IPS DF 6.9 (cell line): Measurements from ENCODE around the gene PROM2.

Experiments
- DNase-seq: peaks from one replicate; pipeline ENCODE4 v3.0.0-alpha.2; 2013; ENCODE audit warnings: low read depth, low spot score
- H3K27ac ChIP-seq: one replicate; pipeline ENCODE4 v1.5.1; 2013; ENCODE audit warnings: low read length, control low read depth
- H3K27me3 ChIP-seq: 2 replicates; pipeline ENCODE4 v1.6.1; 2013; ENCODE audit warnings: mild to moderate bottlenecking, low read length; ENCODE audit not compliant: control insufficient read depth, insufficient read depth
- H3K36me3 ChIP-seq: 2 replicates; pipeline ENCODE4 v1.6.1; 2013; ENCODE audit warnings: low read length; ENCODE audit not compliant: control insufficient read depth, insufficient read depth
- H3K4me1 ChIP-seq: 2 replicates; pipeline ENCODE4 v1.6.1; 2013; ENCODE audit warnings: low read length; ENCODE audit not compliant: control insufficient read depth, insufficient read depth
- H3K4me3 ChIP-seq: 2 replicates; pipeline ENCODE4 v1.5.1; 2013; ENCODE audit warnings: mild to moderate bottlenecking, low read length
- H3K9me3 ChIP-seq: 2 replicates; pipeline ENCODE4 v1.6.1; 2013; ENCODE audit warnings: low read length, inconsistent platforms; ENCODE audit not compliant: control insufficient read depth, insufficient read depth
- WGBS: extraction: QIAGEN DNeasy Blood & Tissue Kit; methylation state at CpG from one replicate; pipeline ENCODE4 v1.1.7; 2013; ENCODE audit warnings: mixed read lengths, missing lambda C conversion rate; ENCODE audit not compliant: insufficient read length, insufficient coverage; 5-methylcytosine and 5-hydroxymethylcytosine counted together

PROM2 gene

DNA sequence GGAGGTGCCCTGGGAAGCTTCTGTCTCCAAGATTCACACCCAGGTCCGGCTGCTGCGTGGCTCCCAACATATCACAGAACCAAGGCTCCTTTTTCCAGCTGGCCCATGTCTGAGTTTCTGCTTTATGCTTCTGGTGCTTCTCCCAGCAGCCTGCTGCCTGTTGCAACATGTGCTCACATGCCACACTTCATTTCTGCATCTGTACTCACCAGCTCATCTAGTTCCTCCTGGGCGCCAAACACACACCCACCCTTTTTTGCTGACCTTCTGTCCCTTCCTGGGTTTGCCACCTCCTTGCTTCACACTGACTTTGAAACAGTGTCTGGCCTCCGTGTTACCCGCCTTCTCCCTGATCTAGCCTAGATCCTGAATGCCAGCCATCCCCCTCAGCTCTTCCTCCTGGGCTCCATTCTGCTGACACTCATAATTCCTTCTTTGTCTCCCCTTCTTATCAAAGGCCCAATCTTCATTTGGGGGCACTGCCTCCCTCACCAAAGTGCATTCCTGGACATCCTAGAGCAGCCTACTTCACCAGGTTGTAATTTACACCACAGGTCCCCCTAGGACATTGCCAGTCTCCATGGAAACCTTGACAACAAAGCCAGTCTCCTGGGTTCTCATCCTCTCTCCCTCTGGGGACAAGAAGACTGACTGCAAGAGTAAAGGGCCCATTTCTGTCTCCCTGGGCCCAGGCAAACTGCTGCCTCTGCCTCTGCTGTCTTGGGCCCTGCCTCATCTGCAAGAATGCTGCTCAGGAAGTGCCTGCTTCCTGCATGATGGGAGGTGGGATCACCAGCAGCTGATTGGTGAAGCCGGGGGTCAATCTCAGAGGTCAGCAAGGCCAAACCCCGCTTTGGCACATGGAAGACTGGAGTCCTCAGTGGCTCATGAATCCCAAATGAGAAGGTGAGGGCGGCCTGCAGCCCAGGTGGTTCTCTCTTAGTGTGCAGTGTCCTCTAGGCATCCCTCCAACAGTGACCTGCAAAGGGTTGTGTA lies 13.9 kb upstream of the PROM2 start:
- no CpG with 5 or more reads among the region's 8 CpGs for WGBS
- Histone ChIP-seq H3K27ac (no peak overlapping the region), H3K27me3 (no peaks in the 10 kb centered on the region), H3K4me1 (no peaks in the 10 kb centered on the region), H3K4me3 (no peak overlapping the region), H3K36me3 (no peaks in the 10 kb centered on the region), H3K9me3 (peaks cover 1% of the 10 kb centered on the region; the same call in 1 of the 2 replicates)
- no peak for DNase-seq

DNA sequence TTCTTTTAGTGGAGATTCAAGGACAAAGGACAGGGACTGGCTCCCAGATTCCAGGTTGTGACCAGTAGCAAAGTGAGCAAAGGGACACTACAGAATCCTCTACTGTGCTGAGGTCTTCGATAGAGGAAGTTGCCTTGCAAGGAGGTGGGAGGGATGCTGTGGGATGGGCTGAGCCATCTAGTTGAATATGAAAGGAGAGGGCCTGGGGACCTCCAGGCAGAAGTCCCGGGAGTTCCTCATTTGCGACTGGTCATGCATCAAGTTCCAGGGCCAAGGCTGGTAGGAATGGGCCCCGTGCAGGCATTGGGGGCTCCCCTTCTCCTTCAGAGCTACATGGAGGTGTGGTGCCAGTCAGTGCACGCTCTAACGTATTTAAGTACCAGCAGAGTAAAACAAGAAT lies 12.6 kb upstream of the PROM2 start:
- DNase-seq: no peak
- Histone ChIP-seq H3K4me1 (no peaks in the 10 kb centered on the region), H3K36me3 (no peaks in the 10 kb centered on the region), H3K4me3 (no peak overlapping the region), H3K27me3 (no peaks in the 10 kb centered on the region), H3K27ac (no peak overlapping the region), H3K9me3 (peaks cover 1% of the 10 kb centered on the region; the same call in 1 of the 2 replicates)
- no CpG with 5 or more reads among the region's 6 CpGs for WGBS

DNA sequence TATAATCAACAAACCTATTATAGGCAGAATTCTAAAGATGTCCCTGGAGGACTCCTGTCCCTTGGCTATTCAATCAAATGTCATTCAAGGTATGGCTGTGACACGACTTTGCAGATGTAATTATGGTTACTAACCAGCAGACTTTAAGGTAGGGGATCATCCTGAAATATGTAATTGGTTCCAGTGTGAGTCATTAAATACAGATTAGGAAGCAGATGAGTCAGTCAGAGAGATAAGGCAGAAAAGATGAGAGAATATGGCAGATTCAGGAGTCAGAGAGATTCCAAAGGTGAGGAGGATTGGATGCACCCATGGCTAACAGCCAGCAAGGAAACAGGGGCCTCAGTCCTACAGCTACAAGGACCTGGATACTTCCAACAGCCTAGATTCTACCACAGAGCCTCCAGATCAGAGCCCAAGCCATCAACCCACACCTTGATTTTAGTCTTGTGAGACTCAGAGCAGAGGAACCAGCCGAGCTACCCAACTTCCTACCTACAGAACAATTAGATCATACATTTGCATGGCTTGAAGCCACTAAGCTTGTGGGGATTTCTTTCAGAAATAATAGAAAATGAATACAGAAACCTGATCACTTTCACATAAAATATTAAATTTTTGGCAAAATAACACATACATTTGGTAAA lies 11.2 kb upstream of the PROM2 start:
- no peaks in the 10 kb centered on the region for H3K4me1 ChIP-seq
- peaks cover 1% of the 10 kb centered on the region; the same call in 1 of the 2 replicates for H3K9me3 ChIP-seq
- H3K36me3 ChIP-seq: no peaks in the 10 kb centered on the region
- no peak overlapping the region for H3K4me3 ChIP-seq
- no peaks in the 10 kb centered on the region for H3K27me3 ChIP-seq
- no peak overlapping the region for H3K27ac ChIP-seq
- WGBS: no CpG with 5 or more reads among the region's 2 CpGs
- no peak for DNase-seq

DNA sequence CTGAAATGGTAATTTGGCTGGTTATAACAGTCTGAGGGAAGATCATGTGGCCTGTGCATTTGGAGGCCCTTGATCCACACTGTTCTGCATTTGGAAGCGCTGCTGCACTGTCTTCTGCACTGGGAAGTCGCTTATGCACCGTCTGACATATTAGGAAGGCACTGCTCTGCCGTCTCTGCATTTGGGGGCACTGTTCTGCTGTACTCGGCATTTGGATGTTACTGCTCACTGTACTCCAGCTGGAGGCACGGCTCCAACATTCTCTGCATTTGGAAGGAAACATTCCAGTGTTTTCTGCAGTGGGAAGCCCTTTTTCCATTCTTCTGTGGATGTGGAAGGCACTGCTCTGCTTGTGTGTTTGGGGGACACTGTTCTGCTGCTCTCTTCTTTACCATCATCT lies 9.6 kb upstream of the PROM2 start:
- no peaks in the 10 kb centered on the region for H3K27me3 ChIP-seq
- H3K4me3 ChIP-seq: no peak overlapping the region

DNA sequence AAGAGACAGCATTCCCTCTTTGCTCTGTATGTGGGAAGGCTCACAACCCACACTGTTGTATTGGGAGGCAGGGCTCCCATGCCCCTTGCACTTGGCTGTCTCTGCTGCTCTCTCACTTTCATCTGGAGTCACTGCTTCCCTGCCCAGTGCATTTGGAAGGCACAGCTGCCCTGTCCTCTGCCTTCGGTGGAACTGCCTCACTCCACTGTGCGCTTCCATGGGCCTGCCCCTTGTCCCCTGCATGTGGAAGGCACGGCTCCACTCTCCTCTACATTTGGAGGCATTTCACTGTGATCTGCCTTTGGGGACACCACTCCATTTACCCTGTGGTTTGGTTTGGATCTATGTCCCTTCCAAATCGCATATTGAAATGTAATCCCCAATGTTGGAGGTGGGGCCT lies 9.1 kb upstream of the PROM2 start:
- WGBS: no CpG with 5 or more reads among the region's 4 CpGs
- Histone ChIP-seq H3K27ac (no peak overlapping the region), H3K27me3 (no peaks in the 10 kb centered on the region), H3K36me3 (no peaks in the 10 kb centered on the region), H3K4me3 (no peak overlapping the region), H3K9me3 (no peaks in the 10 kb centered on the region; the same call in 1 of the 2 replicates), H3K4me1 (no peaks in the 10 kb centered on the region)
- no peak for DNase-seq

More for the DNA sequence above, 9.6 kb upstream of the PROM2 start:
- no peak overlapping the region for H3K27ac ChIP-seq
- DNase-seq: no peak
- H3K9me3 ChIP-seq: no peaks in the 10 kb centered on the region; the same call in 1 of the 2 replicates
- no peaks in the 10 kb centered on the region for H3K36me3 ChIP-seq
- no CpG with 5 or more reads among the region's 6 CpGs for WGBS
- no peaks in the 10 kb centered on the region for H3K4me1 ChIP-seq

DNA sequence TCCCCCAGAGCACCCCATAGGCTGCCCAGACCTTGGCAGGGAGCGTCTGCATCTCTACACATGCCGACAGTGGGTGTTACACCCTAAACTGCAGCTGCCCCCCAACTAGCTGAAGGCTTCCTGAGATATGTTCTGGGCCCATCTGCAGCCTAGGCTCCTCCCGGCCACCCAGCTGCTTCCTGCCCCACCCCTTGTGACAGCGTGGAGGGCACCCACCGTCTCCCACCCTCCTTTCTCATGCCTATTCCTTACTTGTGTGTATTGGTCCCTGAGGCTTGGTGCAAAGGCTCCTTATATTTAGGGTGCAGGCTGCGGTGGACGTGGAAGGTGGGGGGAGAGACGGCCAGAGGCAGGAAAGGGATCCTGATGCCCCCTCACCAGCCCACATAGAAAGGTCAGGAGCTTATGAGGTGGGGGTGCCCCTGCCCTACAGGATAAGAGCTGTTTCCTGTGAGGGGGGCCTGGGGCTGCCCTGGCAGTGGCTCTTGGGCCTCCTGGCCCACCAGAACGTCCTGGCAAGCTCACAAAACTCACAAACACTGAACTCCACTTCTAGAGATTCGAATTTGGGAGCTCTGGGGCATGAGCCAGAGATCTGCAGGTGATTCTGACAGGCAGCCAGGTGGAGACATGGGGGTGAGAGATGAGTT lies 7.3 kb upstream of the PROM2 start:
- Histone ChIP-seq H3K27ac (no peak overlapping the region), H3K4me3 (no peak overlapping the region), H3K9me3 (no peaks in the 10 kb centered on the region; the same call in 1 of the 2 replicates), H3K4me1 (no peaks in the 10 kb centered on the region), H3K27me3 (no peaks in the 10 kb centered on the region), H3K36me3 (no peaks in the 10 kb centered on the region)
- DNase-seq: no peak
- WGBS: no CpG with 5 or more reads among the region's 10 CpGs

DNA sequence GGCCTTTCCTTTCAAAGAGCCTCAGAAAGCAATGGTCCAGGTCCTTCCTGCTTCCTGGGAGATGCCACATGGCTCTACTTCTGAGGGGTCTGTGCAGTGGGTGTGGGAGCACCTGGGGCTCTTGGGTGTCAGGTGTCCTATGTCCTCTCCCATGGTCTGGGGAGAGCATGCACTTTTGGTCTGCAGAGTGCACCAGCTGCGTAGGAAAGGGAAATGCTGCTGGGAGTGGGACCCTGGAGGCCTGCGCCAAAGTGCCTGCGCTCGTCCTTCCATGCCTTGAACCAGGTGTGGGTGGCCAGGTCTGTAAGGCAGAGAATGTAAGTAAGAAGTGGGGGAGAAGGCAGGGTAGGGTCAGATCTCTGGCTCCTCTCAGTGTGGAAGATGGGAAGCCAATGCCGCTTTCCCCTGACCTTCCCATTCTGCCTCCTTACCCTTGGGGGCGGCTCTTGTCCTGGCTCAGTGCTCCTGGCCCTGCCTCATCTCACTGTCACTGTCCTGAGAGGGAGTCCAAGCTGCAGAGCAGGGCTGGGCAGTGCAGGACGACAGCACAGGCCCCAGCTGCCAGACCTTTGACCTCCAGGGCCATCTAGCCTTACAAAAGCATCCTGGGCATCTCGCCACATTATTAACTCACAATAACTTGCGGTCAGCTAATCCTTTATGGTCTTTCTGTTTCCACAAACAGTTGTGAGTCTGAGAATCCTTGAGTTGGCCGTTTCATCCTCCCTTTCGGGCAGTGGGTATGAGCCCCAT lies 6.6 kb upstream of the PROM2 start:
- no peak overlapping the region for H3K27ac ChIP-seq
- no peaks in the 10 kb centered on the region; the same call in 1 of the 2 replicates for H3K9me3 ChIP-seq
- no peak for DNase-seq
- no peaks in the 10 kb centered on the region for H3K4me1 ChIP-seq
- no peaks in the 10 kb centered on the region for H3K36me3 ChIP-seq
- no peaks in the 10 kb centered on the region for H3K27me3 ChIP-seq
- H3K4me3 ChIP-seq: no peak overlapping the region
- WGBS: no CpG with 5 or more reads among the region's 11 CpGs

DNA sequence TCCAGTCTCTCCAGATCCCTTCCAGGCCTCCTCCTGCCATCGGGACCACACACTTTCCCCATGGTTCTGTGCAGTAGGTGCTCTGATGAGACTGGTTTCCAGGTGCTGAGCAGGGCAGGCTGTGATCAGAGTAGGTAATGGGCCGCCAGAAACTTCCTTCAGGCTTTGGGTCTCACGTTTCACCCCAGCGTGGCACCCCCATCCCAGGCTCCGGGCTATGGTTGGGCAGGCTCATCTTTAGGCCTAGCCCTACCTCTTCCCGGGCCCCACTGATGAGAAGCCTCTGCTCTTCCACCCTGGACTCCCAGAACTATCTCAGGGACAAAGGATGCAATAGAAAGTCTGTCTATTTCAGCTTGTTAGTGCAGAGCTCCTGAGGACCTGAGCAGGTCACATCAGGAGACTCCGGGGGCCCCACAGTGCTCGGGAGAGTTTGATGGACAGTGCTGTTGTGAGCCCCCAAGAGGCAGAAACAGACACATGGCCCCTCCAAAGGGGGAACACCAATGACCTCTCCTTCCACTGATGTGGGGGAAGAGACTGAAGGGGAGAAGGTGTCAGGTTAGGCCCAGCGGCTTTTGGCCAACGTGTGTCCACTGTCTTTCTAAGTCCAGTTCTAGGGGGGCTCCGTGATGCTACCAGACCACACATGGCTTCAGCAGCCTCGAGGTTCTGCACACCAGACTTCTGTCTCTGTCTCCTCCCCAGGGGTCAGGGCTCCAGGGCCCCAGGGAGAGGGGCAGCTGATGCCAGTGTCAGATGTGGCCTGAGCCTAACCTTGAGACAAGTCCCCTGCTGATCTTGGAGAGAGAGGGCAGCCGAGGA lies 5.8 kb upstream of the PROM2 start:
- H3K27ac ChIP-seq: no peak overlapping the region
- DNase-seq: no peak
- WGBS: no CpG with 5 or more reads among the region's 13 CpGs
- no peaks in the 10 kb centered on the region for H3K4me1 ChIP-seq
- H3K9me3 ChIP-seq: no peaks in the 10 kb centered on the region; the same call in 1 of the 2 replicates
- H3K36me3 ChIP-seq: no peaks in the 10 kb centered on the region
- no peak overlapping the region for H3K4me3 ChIP-seq
- no peaks in the 10 kb centered on the region for H3K27me3 ChIP-seq

DNA sequence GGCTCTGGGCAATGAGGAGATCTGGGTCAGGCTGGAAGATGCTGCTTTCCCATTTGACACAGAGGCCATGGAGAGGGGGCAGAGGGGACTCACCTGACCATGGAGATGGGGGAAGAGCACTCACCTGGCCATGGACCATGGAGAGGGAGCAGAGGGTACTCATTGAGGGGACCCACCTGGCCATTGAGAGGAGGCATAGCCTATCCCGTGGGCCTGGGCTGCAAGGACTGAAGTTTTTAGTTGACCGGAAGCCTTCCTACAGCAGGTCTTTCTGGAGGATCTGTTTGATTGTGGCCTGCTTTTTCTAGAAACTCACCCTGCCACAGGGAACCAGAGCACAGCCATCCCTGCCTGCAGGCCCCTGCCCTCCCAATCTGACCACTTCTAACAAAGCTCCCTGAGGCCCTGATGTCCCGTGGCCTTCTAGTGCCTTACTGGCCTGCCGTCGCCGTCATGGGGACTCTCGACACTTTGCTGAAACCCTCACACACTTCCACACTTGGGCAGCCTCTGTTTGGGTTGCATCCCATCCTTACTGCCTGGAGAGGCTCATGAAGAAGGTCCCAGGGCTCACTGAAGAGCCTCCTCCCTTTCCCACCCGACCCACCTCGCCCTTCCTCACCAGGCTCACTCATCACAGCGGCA lies 5.1 kb upstream of the PROM2 start:
- no peaks in the 10 kb centered on the region; the same call in 1 of the 2 replicates for H3K9me3 ChIP-seq
- H3K27me3 ChIP-seq: no peaks in the 10 kb centered on the region
- no CpG with 5 or more reads among the region's 10 CpGs for WGBS

More for the DNA sequence above, 5.1 kb upstream of the PROM2 start:
- H3K36me3 ChIP-seq: no peaks in the 10 kb centered on the region
- no peak overlapping the region for H3K4me3 ChIP-seq
- no peak overlapping the region for H3K27ac ChIP-seq
- peaks cover 4% of the 10 kb centered on the region; the same call in 1 of the 2 replicates for H3K4me1 ChIP-seq
- no peak for DNase-seq
